Non-pigmented ciliary epithelial cell (primary cell): ENCODE data around the gene DTX4.

Experiments
- DNase-seq: peaks from one replicate; pipeline ENCODE4 v3.0.0-alpha.2; 2010; ENCODE audit warnings: low read depth

Gene DTX4

GRCh38 chr11:59173080-59173963, 1.4 kb downstream of the DTX4 start:
- DNase-seq: no peak

GRCh38 chr11:59173964-59174663, 2.2 kb downstream of the DTX4 start:
- no peak for DNase-seq

GRCh38 chr11:59174664-59175033, 2.7 kb downstream of the DTX4 start:
- no peak for DNase-seq

GRCh38 chr11:59175091-59175501, 3.2 kb downstream of the DTX4 start:
- DNase-seq: no peak

- DNase-seq: no peak
Observed at GRCh38 chr11:59176330-59176729, 4.4 kb downstream of the DTX4 start.

DNA sequence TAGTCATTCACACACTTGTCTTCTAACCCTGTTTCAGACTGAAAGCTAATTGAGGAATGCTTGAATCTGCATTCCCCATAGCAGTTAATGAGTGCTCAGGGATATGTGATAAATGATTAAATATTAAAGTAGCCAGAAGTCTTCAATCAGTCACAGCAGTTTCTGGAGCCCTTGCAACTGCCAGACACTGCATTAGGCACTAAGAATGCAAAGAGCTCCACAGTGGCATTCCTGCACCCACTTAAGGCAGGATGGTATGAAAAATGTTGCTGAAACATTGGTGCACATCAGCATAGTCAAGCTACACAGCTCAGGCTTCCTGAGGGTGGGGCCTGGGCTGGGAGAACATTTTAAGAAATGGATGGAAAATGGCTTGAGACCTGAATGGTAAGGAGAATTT, 6.5 kb downstream of the DTX4 start:
- no peak for DNase-seq

GRCh38 chr11:59179121-59179520, 7.2 kb downstream of the DTX4 start:
- DNase-seq: no peak

DNA sequence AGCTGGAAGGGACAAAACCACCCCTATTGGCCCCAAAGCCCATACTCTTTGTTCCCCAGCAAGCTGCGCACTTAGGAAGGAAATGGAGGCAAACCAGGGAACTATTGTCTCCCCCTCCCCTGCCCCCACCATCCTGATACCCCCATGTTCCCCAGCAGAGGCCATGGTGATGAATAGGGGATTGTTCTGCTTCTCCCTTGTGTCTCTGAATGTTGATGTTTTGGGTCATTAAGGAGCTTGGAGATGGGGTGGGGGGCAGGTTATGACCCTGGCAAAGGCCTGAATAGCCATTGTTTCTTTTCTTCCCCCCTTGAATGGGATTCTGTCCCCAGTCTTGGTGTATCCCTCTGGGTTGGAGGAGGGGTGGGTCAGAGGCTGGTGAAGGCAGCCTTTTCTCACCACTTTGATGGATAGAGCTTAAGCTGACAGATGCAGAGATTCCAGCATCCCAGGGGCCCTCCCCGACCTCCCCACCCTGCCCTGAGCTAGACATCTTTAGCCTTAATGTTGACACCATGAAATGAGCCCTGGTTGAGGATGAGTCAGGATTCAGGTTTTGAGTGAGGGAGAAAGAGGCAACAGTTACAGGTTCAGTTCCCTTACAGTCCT, 8.3 kb downstream of the DTX4 start:
- DNase-seq: no peak

DNA sequence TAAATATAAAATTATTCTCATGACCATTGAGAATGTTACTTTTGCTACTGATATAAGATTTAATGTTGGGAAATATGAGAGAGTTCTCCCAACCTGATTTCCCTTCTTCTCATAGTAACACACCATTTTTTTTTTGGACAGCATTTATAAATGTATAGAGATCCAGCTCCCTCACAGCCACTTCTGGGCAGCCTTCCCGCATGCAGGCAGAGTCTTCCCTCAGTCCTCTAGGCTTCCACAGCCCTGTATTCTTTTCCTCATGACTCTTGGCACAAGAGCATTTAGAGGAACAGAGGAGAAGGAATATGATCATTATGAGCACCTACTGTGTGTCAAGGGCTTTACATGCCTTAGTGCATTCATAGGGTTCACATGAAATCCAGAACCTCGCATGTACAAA, 9.0 kb downstream of the DTX4 start:
- DNase-seq: no peak

DNA sequence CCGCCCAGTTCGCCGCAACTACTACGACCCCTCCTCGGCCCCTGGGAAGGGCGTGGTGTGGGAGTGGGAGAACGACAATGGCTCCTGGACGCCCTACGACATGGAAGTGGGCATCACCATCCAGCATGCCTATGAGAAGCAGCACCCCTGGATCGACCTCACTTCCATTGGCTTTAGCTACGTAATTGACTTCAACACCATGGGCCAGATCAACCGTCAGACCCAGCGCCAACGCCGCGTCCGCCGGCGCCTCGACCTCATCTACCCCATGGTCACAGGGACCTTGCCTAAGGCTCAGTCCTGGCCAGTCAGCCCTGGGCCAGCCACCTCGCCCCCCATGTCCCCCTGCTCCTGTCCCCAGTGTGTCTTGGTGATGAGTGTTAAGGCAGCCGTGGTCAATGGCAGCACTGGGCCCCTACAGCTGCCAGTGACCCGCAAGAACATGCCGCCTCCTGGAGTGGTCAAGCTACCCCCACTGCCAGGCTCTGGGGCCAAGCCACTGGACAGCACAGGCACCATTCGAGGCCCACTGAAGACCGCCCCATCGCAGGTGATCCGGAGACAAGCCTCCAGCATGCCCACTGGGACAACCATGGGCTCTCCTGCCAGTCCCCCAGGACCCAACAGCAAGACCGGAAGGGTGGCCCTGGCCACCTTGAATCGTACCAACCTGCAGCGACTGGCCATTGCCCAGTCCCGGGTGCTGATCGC, 10.0 kb downstream of the DTX4 start:
- DNase-seq: no peak

DNA sequence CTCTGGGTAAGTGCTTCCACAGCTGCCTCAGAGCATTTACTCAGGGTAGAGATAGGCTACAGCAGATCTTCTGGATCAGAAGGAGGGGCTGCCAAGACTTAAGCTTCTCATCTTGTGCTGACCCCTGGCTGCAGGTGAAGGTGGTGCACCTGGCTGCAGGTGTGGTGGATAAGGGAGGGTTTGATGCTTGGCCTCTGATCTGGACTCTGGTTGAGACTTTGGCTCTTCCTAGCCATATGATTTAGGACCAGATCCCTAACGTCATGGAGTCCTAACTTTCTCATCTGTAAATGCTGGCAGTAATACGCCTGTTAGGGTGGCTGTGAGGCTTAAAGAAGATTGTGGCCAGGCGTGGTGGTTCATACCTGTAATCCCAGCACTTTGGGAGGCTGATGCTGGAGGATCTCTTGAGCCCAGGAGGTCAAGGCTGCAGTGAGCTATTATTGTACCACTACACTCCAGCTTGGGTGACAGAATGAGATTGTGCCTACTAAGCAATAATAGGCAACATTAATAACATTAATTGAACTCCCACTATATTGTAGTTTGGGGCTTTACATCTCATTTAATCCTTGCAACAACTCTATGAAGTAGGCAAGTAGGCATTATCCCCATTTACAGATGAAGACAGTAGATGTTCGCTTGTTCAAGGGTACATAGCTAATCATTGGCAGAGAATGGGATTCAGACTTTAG, 10.7 kb downstream of the DTX4 start:
- no peak for DNase-seq

DNA sequence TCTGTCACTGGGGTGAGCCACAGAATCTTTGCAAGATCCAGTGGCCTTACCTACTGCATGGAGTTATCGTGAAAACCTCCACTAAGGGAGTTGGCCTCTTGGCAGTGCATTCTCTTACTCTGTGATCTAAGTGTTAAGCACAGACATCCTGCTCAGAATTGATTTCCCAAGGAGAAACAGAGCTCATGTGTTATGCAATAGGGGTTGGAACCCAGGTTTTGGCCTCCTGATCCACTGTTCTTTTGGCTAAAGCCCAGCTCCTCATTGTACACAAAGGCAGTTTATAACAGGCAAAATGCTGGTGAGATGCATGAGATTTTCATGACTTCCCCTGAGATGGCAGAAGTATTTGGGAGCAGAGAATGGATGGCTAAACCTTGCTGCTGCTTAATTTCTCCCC, 11.8 kb downstream of the DTX4 start:
- no peak for DNase-seq

DNA sequence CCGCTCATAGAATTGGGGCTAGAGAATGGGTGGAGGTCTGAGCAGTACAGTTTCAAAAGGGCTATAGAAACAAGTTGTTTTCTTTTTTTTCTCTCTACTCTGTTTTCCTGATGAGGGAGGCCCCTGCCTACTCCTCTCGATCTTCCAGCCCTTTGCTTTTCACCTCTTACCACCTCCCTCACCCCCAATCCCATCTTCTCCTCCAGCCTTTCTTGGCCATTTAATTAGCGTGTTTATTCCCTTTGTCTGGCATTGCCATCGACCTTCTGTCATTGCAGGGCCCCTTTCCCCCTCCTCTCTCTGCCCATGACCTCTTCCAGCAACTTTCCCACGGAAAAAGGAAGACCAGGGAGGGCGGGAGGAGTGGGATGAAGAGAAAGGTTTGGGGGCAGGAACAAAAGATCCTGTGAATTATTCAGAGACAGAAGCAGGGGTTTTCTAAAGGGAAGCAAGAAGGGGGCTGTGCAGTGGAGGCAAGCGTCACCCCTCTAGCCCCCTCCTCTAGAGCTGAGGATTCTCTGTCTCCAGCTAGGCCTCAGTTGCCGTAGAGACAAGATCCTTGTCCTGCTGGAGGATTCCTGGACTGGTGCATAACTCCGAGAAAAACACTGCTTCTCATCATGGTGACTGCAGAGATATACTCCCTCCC, 12.9 kb downstream of the DTX4 start:
- no peak for DNase-seq

DNA sequence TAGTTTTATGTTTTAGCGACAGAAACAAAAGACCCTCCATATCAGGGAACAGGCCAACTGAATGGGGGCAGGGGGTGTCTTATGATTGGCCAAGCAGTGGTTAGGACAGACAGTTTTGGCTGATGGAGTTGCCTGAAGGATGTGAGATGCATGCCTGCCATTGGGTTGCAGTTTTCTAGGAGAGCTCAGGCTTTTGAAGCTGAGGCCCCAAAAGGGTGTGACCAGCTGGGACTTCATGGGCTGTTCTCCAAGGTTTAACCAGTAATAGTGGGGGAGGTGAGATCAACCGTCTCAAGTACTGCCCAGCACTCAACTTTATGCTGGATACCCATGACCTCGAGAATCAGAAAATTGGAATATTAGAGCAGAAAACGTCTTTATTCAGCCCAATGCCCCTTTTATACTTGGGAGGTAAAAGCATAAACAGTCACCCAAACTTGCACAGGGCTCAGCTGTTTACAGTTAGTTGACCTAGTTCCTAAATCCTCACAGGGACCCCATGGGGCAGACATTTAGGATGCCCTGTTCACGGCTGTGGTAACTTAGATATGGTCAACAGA, 13.5 kb downstream of the DTX4 start:
- DNase-seq: no peak

DNA sequence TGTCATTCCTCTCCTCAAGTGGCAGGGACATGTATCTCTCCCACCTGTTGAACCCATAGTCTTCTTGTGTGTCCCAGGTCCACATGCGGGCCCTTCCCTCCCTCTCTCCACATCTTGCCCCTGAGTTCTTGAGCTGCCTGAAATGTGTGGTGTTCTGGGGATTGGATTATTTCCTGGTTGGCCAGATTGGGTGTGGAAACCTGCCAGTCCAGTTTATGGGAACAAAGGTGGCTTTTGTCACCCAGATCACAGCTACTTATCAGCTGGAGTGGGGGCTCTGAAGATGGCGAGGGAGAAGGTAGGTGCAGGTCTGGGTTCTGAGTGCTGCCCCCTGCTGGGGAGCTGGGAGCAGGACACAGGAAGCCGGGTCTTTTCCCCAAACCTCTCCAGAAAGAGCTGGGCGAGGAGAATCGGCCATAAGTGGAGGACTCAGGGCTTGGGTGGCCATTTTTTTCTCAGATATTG, 14.2 kb downstream of the DTX4 start:
- DNase-seq: no peak

DNA sequence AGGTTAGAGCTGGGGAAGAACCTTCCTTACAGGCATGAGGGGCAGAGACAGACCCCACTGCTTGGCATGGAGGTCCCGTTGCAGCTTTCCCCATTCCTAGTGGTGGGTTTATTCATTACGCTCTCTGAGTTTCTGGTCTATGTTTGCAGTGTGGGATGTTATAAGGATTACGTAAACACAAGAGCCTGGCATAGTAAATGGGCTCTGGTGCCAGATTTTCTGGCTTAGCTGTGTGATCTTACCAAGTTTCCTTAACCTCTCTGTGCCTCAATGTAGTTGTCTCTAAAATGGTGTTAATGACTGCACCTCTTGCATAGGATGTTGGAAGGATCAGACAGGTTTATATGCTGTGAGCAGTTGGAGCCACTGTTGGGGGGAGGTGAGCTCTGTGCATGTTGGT, 15.1 kb downstream of the DTX4 start:
- no peak for DNase-seq

GRCh38 chr11:59187587-59187986, 15.7 kb downstream of the DTX4 start:
- DNase-seq: no peak

GRCh38 chr11:59188954-59189353, 17.0 kb downstream of the DTX4 start:
- no peak for DNase-seq

DNA sequence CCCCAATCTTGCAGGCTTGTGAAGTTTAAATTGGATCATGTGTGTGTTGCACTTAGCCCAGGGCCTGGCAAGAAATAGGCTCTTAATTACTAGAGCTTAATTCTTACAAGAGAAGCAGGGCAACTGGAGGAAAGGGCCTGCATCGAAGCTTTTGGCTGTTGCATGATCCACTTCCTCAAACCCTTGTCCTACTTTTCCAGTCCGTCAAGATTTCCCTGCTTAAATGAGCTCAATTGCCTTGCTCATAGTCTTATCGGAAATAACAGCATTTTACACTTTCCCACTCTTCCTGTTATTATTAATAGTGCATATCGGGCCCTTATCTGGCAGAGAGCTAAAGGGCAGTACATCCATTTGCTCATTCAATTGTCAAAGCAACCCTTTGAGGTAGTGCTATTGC, 18.1 kb downstream of the DTX4 start:
- DNase-seq: no peak

- no peak for DNase-seq
Observed at GRCh38 chr11:59191095-59191494, 19.2 kb downstream of the DTX4 start.

DNA sequence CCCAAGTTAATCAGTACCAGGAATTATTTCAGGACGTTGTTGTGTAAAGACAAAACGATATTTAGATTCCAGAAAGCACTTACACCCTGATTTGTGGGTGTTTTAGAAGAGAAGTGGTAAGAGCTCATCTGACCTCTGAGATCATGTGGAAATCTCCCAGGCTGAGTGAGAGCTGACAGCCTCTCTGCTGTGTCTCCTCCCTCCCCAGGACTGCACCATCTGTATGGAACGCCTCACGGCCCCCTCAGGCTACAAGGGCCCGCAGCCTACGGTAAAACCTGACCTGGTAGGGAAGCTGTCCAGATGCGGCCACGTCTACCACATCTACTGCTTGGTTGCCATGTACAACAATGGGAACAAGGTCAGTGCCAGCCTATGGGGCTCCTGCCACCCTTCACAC, 20.0 kb downstream of the DTX4 start:
- DNase-seq: no peak
